GM23338 (cell line): ENCODE measurements around the gene TINAGL1. TPM values are rescaled to one million over a fixed set of nuclear protein-coding genes. Genes with fewer than 3 reads are reported as not detected.

Experiments used
- ATAC-seq: fragments of 200-7000 bp; cut with Tn5 transposase; 3 replicates; pipeline ENCODE4 v1.9.1; 2020
- DNase-seq: peaks from one replicate; pipeline ENCODE4 v3.0.0-alpha.2; 2015; ENCODE audit warnings: low spot score
- H2AFZ ChIP-seq: fragments of 200-600 bp; sonication (generic); 2 replicates; pipeline ENCODE4 v1.8.0; 2016; ENCODE audit warnings: antibody characterized with exemption, mild to moderate bottlenecking, moderate library complexity
- H3F3A ChIP-seq: fragments of 200-600 bp; sonication (generic); replicated peaks from 2 replicates; pipeline ENCODE4 v1.8.0; 2017; ENCODE audit warnings: antibody characterized with exemption, mixed run types, low read depth
- H3K27ac ChIP-seq: fragments of 200-600 bp; sonication (generic); 2 replicates; pipeline ENCODE4 v1.6.1; 2016; ENCODE audit warnings: low read depth
- H3K27me3 ChIP-seq: fragments of 200-600 bp; sonication (generic); 2 replicates; pipeline ENCODE4 v1.8.0; 2016; ENCODE audit warnings: mild to moderate bottlenecking, mixed run types, moderate library complexity; ENCODE audit not compliant: insufficient read depth
- H3K36me3 ChIP-seq: fragments of 200-600 bp; sonication (generic); 2 replicates; pipeline ENCODE4 v1.8.0; 2016; ENCODE audit warnings: mild to moderate bottlenecking; ENCODE audit not compliant: insufficient read depth
- H3K4me1 ChIP-seq: fragments of 200-600 bp; sonication (generic); 2 replicates; pipeline ENCODE4 v1.8.0; 2016; ENCODE audit warnings: mild to moderate bottlenecking, moderate library complexity; ENCODE audit not compliant: insufficient read depth
- H3K4me2 ChIP-seq: fragments of 200-600 bp; sonication (generic); 2 replicates; pipeline ENCODE4 v1.7.1; 2017; ENCODE audit warnings: mixed run types
- H3K4me3 ChIP-seq: fragments of 200-600 bp; sonication (generic); 2 replicates; pipeline ENCODE4 v1.6.1; 2016; ENCODE audit warnings: mixed run types
- H3K79me2 ChIP-seq: fragments of 200-600 bp; sonication (generic); replicated peaks from 2 replicates; pipeline ENCODE4 v1.8.0; 2017; ENCODE audit warnings: mild to moderate bottlenecking; ENCODE audit not compliant: insufficient read depth
- H3K9me2 ChIP-seq: fragments of 200-600 bp; sonication (generic); 2 replicates; pipeline ENCODE4 v1.8.0; 2017; ENCODE audit not compliant: insufficient read depth
- H4K20me1 ChIP-seq: fragments of 200-600 bp; sonication (generic); replicated peaks from 2 replicates; pipeline ENCODE4 v1.8.0; 2017; ENCODE audit warnings: mild to moderate bottlenecking; ENCODE audit not compliant: insufficient read depth
- H3K27ac Mint-ChIP-seq: 2 replicates; pipeline ENCODE4 v1.8.0; 2020; ENCODE audit warnings: inconsistent platforms, mild to moderate bottlenecking, moderate library complexity, mixed read lengths
- H3K27me3 Mint-ChIP-seq: 3 replicates; pipeline ENCODE4 v1.8.0; 2022; ENCODE audit warnings: low read depth, mild to moderate bottlenecking, moderate library complexity, mixed read lengths, inconsistent platforms; ENCODE audit not compliant: insufficient read depth, poor library complexity
- H3K36me3 Mint-ChIP-seq: 3 replicates; pipeline ENCODE4 v1.8.0; 2021; ENCODE audit warnings: low read depth, mild to moderate bottlenecking, inconsistent platforms, moderate library complexity, mixed read lengths
- H3K4me1 Mint-ChIP-seq: 3 replicates; pipeline ENCODE4 v1.8.0; 2020; ENCODE audit warnings: mild to moderate bottlenecking, inconsistent platforms, mixed read lengths
- H3K4me3 Mint-ChIP-seq: 3 replicates; pipeline ENCODE4 v1.8.0; 2021; ENCODE audit warnings: moderate library complexity, mild to moderate bottlenecking, inconsistent platforms, mixed read lengths
- H3K9me3 Mint-ChIP-seq: 3 replicates; pipeline ENCODE4 v1.8.0; 2020; ENCODE audit warnings: moderate library complexity, mild to moderate bottlenecking, inconsistent platforms, mixed read lengths
- CREB1 ChIP-seq: fragments of 250-450 bp; sonication (Bioruptor Pico); IDR thresholded peaks from 2 replicates; pipeline ENCODE4 v1.5.0; 2020; ENCODE audit warnings: low read depth, mild to moderate bottlenecking, moderate library complexity
- EZH2 ChIP-seq: fragments of 200-600 bp; sonication (generic); IDR thresholded peaks from one replicate; pipeline ENCODE4 v1.8.0; 2017; ENCODE audit warnings: antibody characterized with exemption, mild to moderate bottlenecking, low read depth; ENCODE audit not compliant: unreplicated experiment
- EZH2phosphoT487 ChIP-seq: fragments of 200-600 bp; sonication (generic); IDR thresholded peaks from one replicate; pipeline ENCODE4 v1.8.1; 2018; ENCODE audit warnings: antibody characterized with exemption; ENCODE audit not compliant: unreplicated experiment
- JUNB ChIP-seq: IDR thresholded peaks from one replicate; pipeline ENCODE4 v1.6.1; 2016; ENCODE audit warnings: antibody characterized with exemption; ENCODE audit not compliant: unreplicated experiment
- NANOG ChIP-seq: IDR thresholded peaks from 2 replicates; pipeline ENCODE4 v1.6.1; 2016; ENCODE audit warnings: antibody characterized with exemption, borderline replicate concordance
- POLR2AphosphoS5 ChIP-seq: IDR thresholded peaks from 2 replicates; pipeline ENCODE4 v1.6.1; 2016; ENCODE audit warnings: antibody characterized with exemption, low read depth
- ZNF114 ChIP-seq: fragments of 250-450 bp; sonication (Bioruptor Pico); IDR thresholded peaks from 2 replicates; pipeline ENCODE4 v1.5.0; 2020; ENCODE audit warnings: mild to moderate bottlenecking, moderate library complexity
- ZNF331 ChIP-seq: fragments of 250-450 bp; sonication (Bioruptor Pico); IDR thresholded peaks from 2 replicates; pipeline ENCODE4 v1.5.0; 2020; ENCODE audit warnings: low read depth, mild to moderate bottlenecking, moderate library complexity
- polyA plus RNA-seq: library from polyadenylated mRNA; unstranded; fragments of >200 nt; fragmentation: Nextera tagmentation; extraction: Ambion mirVana; gene quantifications from 2 replicates; pipeline ENCODE4 v1.2.1, GENCODE V29; 2016
- total RNA-seq: library from RNA; depleted of rRNA; stranded (reverse); fragments of >200 nt; shearing (Covaris generic); gene quantifications from 2 replicates; pipeline ENCODE4 v1.2.3, GENCODE V29; 2014
- TF ChIP-seq, protein P1 (sequence below), 2 experiments: fragments of 200-600 bp in 1 of 2; sonication (generic) in 1 of 2; conservative IDR thresholded peaks; 2 replicates each; pipeline versions ENCODE4 v1.5.1 to v1.6.1; 2016 to 2017; ENCODE audit warnings: antibody characterized with exemption in 2 of 2, low read depth in 2 of 2, mild to moderate bottlenecking in 2 of 2, moderate library complexity in 1 of 2
- TF ChIP-seq, protein P2 (sequence below): fragments of 250-450 bp; sonication (Bioruptor Pico); IDR thresholded peaks from 2 replicates; pipeline ENCODE4 v1.5.0; 2020; ENCODE audit warnings: mild to moderate bottlenecking, moderate library complexity

Gene TINAGL1
- total and polyA plus RNA-seq, 2 experiments from 2014 or later, result 6.8 to 15.8 TPM

DNA sequence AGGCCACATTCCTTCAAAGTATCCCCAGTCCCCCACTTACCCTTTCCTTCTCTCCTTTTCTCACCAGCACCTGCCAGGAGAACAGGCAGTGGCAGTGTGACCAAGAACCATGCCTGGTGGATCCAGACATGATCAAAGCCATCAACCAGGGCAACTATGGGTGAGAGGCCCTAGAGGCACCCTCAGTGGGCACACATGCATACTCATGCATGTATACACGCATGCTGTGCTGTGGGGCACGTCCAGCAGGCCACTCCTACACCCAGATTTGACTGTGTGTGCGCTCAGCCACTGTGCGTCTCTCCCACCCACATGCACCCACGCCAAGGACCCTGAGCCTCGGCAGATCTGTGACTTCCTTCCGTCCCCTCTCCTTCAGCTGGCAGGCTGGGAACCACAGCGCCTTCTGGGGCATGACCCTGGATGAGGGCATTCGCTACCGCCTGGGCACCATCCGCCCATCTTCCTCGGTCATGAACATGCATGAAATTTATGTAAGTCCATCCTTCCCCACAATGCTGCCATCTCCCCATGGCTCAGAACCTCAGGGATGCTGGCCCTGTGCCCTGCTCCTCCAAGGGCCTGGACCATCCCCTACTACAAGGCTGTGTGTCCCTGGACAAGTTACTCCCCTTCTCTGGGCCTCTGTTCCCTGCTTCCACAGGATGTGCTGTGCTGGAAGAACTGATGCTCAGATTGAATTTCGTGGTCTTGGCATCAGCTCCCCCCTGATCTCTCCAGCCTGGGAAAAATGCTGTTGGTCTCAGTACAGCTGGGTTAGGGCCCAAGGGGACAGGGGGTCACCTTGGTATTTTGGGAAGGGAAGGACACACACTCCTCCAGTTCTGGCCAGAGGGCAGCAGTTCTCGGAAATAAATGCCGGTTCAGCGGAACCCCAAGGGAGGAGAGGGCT is 7.0 kb downstream of the TINAGL1 start:
- Mint-ChIP-seq H3K27ac (peak overlapping the region; percentile 78), H3K9me3 (no peaks in the 10 kb centered on the region), H3K4me1 (peaks cover 39% of the 10 kb centered on the region), H3K4me3 (no peak overlapping the region; the same call in 2 of the 3 replicates), H3K27me3 (peaks cover 17% of the 10 kb centered on the region), H3K36me3 (no peaks in the 10 kb centered on the region)
- TF ChIP-seq EZH2phosphoT487 (no peak), CREB1 (no peak)
- no peaks in the 10 kb centered on the region for H3K9me2 ChIP-seq
- peaks cover 3% of the 10 kb centered on the region for H3K27me3 ChIP-seq
- H3K27ac ChIP-seq, result no peak overlapping the region
- peaks cover 49% of the 10 kb centered on the region for H3K4me1 ChIP-seq
- no peaks in the 10 kb centered on the region for H3K36me3 ChIP-seq
- H2AFZ ChIP-seq, result no peak overlapping the region
- H3K4me3 ChIP-seq, result no peak overlapping the region
- ATAC-seq, result no peak
- peaks cover 4% of the 10 kb centered on the region; the same call in 1 of the 2 replicates for H4K20me1 ChIP-seq
- H3K4me2 ChIP-seq, result 0 out of 2 replicates have a peak overlapping the region, but pooled peaks have one; percentile 66
- H3K79me2 ChIP-seq, result no peaks in the 10 kb centered on the region
- peaks cover 7% of the 10 kb centered on the region for H3F3A ChIP-seq
- DNase-seq, result no peak

DNA sequence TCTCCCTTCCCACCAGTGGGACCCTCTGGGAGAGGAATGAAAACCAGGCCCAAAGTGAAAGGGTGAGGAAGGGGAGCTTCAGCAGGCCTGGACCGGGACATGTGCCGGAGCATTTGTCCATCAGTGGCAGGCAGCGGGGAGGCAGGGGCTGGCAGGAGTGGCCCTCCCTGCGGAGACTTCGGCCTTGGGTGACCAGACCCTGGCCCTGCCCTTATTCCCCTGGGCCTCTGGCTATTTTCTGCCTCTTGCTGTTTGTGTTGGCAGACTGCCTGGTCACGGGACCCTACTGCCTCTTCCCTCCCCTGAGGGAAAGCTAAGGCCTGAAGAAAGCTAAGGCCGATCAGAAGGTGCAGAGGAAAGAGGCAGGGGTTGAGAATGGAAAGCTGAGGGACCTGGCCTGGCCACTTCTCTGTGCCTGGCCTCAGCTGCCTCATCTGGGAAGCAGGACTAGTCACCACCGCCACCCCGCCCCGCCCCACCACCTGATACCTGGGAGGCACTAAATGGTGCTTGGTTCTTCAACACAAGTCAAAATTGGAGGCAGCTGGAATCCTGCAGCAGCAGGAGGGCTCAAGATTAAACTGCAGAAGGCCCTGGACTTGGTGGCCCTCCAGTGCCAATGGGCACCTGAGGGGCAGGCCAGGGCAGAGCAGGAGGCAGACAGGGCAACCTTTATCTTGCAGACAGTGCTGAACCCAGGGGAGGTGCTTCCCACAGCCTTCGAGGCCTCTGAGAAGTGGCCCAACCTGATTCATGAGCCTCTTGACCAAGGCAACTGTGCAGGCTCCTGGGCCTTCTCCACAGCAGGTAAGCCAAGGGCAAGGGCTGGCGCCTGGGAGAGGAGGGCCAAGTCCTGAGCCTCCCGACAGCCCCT is 7.9 kb downstream of the TINAGL1 start:
- Mint-ChIP-seq H3K9me3 (no peaks in the 10 kb centered on the region), H3K27ac (no peak overlapping the region), H3K4me1 (peaks cover 43% of the 10 kb centered on the region), H3K27me3 (peaks cover 18% of the 10 kb centered on the region), H3K4me3 (no peak overlapping the region), H3K36me3 (no peaks in the 10 kb centered on the region)
- no peak overlapping the region for H3K4me3 ChIP-seq
- no peak overlapping the region for H3K27ac ChIP-seq
- no peaks in the 10 kb centered on the region for H3K36me3 ChIP-seq
- no peak for DNase-seq
- H4K20me1 ChIP-seq, result peaks cover 4% of the 10 kb centered on the region; the same call in 1 of the 2 replicates
- peaks cover 9% of the 10 kb centered on the region for H3K27me3 ChIP-seq
- H3K79me2 ChIP-seq, result no peaks in the 10 kb centered on the region
- peaks cover 50% of the 10 kb centered on the region for H3K4me1 ChIP-seq
- peaks cover 6% of the 10 kb centered on the region for H3F3A ChIP-seq
- H3K9me2 ChIP-seq, result no peaks in the 10 kb centered on the region
- ATAC-seq, result no peak
- H2AFZ ChIP-seq, result no peak overlapping the region
- no peak overlapping the region for H3K4me2 ChIP-seq
- TF ChIP-seq ZNF114 (CRISPR knock-in tag) (no peak), CREB1 (no peak), EZH2 (no peak), ZNF331 (CRISPR knock-in tag) (no peak), POLR2AphosphoS5 (no peak), NANOG (no peak), JUNB (no peak), EZH2phosphoT487 (no peak)
- TF ChIP-seq, protein P1, sequence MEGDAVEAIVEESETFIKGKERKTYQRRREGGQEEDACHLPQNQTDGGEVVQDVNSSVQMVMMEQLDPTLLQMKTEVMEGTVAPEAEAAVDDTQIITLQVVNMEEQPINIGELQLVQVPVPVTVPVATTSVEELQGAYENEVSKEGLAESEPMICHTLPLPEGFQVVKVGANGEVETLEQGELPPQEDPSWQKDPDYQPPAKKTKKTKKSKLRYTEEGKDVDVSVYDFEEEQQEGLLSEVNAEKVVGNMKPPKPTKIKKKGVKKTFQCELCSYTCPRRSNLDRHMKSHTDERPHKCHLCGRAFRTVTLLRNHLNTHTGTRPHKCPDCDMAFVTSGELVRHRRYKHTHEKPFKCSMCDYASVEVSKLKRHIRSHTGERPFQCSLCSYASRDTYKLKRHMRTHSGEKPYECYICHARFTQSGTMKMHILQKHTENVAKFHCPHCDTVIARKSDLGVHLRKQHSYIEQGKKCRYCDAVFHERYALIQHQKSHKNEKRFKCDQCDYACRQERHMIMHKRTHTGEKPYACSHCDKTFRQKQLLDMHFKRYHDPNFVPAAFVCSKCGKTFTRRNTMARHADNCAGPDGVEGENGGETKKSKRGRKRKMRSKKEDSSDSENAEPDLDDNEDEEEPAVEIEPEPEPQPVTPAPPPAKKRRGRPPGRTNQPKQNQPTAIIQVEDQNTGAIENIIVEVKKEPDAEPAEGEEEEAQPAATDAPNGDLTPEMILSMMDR (conservative IDR thresholded peaks at IDR 0.05; ENCODE audit: low read depth in 2 of 2), result no peak
- TF ChIP-seq, protein P2, sequence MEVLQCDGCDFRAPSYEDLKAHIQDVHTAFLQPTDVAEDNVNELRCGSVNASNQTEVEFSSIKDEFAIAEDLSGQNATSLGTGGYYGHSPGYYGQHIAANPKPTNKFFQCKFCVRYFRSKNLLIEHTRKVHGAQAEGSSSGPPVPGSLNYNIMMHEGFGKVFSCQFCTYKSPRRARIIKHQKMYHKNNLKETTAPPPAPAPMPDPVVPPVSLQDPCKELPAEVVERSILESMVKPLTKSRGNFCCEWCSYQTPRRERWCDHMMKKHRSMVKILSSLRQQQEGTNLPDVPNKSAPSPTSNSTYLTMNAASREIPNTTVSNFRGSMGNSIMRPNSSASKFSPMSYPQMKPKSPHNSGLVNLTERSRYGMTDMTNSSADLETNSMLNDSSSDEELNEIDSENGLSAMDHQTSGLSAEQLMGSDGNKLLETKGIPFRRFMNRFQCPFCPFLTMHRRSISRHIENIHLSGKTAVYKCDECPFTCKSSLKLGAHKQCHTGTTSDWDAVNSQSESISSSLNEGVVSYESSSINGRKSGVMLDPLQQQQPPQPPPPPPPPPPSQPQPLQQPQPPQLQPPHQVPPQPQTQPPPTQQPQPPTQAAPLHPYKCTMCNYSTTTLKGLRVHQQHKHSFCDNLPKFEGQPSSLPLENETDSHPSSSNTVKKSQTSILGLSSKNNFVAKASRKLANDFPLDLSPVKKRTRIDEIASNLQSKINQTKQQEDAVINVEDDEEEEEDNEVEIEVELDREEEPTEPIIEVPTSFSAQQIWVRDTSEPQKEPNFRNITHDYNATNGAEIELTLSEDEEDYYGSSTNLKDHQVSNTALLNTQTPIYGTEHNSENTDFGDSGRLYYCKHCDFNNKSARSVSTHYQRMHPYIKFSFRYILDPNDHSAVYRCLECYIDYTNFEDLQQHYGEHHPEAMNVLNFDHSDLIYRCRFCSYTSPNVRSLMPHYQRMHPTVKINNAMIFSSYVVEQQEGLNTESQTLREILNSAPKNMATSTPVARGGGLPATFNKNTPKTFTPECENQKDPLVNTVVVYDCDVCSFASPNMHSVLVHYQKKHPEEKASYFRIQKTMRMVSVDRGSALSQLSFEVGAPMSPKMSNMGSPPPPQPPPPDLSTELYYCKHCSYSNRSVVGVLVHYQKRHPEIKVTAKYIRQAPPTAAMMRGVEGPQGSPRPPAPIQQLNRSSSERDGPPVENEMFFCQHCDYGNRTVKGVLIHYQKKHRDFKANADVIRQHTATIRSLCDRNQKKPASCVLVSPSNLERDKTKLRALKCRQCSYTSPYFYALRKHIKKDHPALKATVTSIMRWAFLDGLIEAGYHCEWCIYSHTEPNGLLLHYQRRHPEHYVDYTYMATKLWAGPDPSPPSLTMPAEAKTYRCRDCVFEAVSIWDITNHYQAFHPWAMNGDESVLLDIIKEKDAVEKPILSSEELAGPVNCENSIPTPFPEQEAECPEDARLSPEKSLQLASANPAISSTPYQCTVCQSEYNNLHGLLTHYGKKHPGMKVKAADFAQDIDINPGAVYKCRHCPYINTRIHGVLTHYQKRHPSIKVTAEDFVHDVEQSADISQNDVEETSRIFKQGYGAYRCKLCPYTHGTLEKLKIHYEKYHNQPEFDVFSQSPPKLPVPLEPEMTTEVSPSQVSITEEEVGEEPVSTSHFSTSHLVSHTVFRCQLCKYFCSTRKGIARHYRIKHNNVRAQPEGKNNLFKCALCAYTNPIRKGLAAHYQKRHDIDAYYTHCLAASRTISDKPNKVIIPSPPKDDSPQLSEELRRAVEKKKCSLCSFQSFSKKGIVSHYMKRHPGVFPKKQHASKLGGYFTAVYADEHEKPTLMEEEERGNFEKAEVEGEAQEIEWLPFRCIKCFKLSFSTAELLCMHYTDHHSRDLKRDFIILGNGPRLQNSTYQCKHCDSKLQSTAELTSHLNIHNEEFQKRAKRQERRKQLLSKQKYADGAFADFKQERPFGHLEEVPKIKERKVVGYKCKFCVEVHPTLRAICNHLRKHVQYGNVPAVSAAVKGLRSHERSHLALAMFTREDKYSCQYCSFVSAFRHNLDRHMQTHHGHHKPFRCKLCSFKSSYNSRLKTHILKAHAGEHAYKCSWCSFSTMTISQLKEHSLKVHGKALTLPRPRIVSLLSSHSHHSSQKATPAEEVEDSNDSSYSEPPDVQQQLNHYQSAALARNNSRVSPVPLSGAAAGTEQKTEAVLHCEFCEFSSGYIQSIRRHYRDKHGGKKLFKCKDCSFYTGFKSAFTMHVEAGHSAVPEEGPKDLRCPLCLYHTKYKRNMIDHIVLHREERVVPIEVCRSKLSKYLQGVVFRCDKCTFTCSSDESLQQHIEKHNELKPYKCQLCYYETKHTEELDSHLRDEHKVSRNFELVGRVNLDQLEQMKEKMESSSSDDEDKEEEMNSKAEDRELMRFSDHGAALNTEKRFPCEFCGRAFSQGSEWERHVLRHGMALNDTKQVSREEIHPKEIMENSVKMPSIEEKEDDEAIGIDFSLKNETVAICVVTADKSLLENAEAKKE (CRISPR knock-in tag), result no peak
